Activated CD4-positive, alpha-beta memory T cell treated with anti-CD3 and anti-CD28 coated beads, Interleukin-2, amount 10 ng/mL, durations not matched to agents 7 days and 5 days (primary cell): ENCODE data around the gene BTG1. TPM values are rescaled to one million over a fixed set of nuclear protein-coding genes. Genes with fewer than 3 reads are reported as not detected.

Experiments
- CTCF ChIA-PET: fragments of 350-600 bp; sonication (Branson Sonifier 250); formaldehyde crosslinking; loops from one replicate; lab custom pipeline; 2021; ENCODE audit warnings: antibody characterized with exemption, inconsistent platforms; lab: Charles Lee
- POLR2A ChIA-PET: fragments of 350-600 bp; sonication (Branson Sonifier 250); formaldehyde crosslinking; loops from one replicate; lab custom pipeline; 2021; ENCODE audit warnings: antibody characterized with exemption; lab: Charles Lee
- DNase-seq: peaks from one replicate; pipeline ENCODE4 v3.0.0-alpha.2; 2020
- H3K27ac Mint-ChIP-seq: one replicate; pipeline ENCODE4 v1.8.0; 2021; ENCODE audit warnings: mild to moderate bottlenecking, mixed read lengths
- H3K27me3 Mint-ChIP-seq: one replicate; pipeline ENCODE4 v1.8.0; 2021; ENCODE audit warnings: mixed read lengths
- H3K36me3 Mint-ChIP-seq: one replicate; pipeline ENCODE4 v1.8.0; 2021; ENCODE audit warnings: low read depth, mixed read lengths
- H3K4me1 Mint-ChIP-seq: one replicate; pipeline ENCODE4 v1.8.0; 2021; ENCODE audit warnings: mixed read lengths
- H3K4me3 Mint-ChIP-seq: one replicate; pipeline ENCODE4 v1.8.0; 2021; ENCODE audit warnings: mild to moderate bottlenecking, mixed read lengths
- H3K9me3 Mint-ChIP-seq: one replicate; pipeline ENCODE4 v1.8.0; 2021; ENCODE audit warnings: mixed read lengths
- total RNA-seq, 2 experiments: library from RNA; stranded (reverse); gene quantifications; one replicate each; pipeline ENCODE4 v1.2.3, GENCODE V29; 2021

The BTG1 gene
- total RNA-seq, 2 experiments from 2014 or later, result 217 to 227 TPM

GRCh38 chr12:92175961-92176360 is 30.3 kb upstream of the BTG1 start:
- ChIA-PET POLR2A (interaction anchor here (1.0 kb wide), 1 partner anchor 27 kb away, joined by 3 read pairs; no protein-coding TSS in a partner anchor), CTCF (no interaction called here)
- DNase-seq, result no peak
- H3K9me3 Mint-ChIP-seq, result no peaks in the 10 kb centered on the region
- H3K4me3 Mint-ChIP-seq, result no peak overlapping the region
- no peak overlapping the region for H3K27ac Mint-ChIP-seq
- no peaks in the 10 kb centered on the region for H3K27me3 Mint-ChIP-seq
- H3K4me1 Mint-ChIP-seq, result peaks cover 6% of the 10 kb centered on the region
- H3K36me3 Mint-ChIP-seq, result no peaks in the 10 kb centered on the region

DNA sequence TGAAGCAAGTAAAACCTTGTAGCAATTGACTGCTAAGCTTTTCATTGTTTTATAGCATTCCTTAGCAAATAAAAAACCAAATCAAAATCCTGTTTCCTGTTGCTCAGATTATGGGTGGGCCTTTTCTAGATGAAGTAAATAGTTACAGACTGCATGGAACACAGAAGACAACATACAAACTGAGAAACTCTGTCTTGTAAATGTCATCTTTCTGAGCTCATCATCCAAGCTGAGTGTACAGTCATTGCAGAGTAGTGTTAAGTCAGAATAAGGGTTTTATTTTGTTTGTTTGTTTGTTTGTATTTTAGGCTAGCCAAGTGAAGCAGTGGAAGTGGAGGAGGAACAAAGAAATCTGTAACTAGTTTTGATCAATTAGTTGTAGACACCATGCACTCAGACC is 24.4 kb upstream of the BTG1 start:
- ChIA-PET CTCF (no interaction called here), POLR2A (no interaction called here)
- no peak for DNase-seq
- Mint-ChIP-seq H3K27me3 (no peaks in the 10 kb centered on the region), H3K4me1 (peaks cover 6% of the 10 kb centered on the region), H3K27ac (no peak overlapping the region), H3K4me3 (no peak overlapping the region), H3K36me3 (no peaks in the 10 kb centered on the region), H3K9me3 (no peaks in the 10 kb centered on the region)

DNA sequence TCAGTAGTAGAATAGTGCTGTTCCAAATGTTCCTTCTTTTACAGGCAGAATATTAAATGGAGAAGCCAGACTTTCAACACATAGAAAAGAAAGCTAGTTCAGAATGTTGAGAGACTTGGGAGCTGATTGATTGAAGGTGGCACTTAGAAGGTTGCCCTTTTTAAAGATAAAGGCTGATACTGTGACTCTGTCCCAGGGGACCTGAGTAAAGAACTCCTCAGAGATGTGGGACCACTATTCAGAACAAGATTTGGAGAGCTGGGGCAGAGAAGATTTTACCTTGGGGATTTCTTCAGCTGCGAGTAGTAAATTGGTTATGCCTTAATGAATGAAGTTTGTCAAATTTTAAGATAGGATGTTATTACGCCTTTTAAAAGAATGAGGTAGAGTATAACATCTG is 21.4 kb upstream of the BTG1 start:
- Mint-ChIP-seq H3K36me3 (no peaks in the 10 kb centered on the region), H3K9me3 (no peaks in the 10 kb centered on the region), H3K4me1 (peaks cover 3% of the 10 kb centered on the region), H3K27me3 (no peaks in the 10 kb centered on the region), H3K4me3 (no peak overlapping the region), H3K27ac (no peak overlapping the region)
- no peak for DNase-seq
- POLR2A ChIA-PET, result interaction anchor here (0.8 kb wide), 1 partner anchor 22 kb away, joined by 3 read pairs; no protein-coding TSS in a partner anchor
- CTCF ChIA-PET, result no interaction called here

DNA sequence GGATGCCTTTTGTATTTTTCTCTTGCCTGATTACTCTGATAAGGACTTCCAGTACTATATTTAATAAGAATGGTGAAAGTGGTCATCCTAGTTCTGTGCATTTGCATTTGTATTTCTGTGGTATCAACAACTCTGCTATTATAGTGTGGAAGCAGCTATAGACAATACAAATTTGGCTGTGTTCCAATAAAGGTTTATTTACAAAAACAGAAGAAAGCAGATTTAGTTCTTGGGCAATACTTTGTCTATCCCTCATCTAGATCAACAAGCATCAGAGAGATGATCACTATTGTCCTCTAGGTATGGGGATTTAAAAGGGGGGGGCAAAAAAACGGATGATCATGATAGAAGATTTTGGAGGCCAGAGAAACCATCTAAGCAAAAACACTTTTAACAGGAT is 19.1 kb upstream of the BTG1 start:
- Mint-ChIP-seq H3K4me1 (no peaks in the 10 kb centered on the region), H3K4me3 (no peak overlapping the region), H3K9me3 (no peaks in the 10 kb centered on the region), H3K27ac (no peak overlapping the region), H3K27me3 (no peaks in the 10 kb centered on the region), H3K36me3 (no peaks in the 10 kb centered on the region)
- CTCF ChIA-PET, result no interaction called here
- DNase-seq, result no peak
- POLR2A ChIA-PET, result no interaction called here

DNA sequence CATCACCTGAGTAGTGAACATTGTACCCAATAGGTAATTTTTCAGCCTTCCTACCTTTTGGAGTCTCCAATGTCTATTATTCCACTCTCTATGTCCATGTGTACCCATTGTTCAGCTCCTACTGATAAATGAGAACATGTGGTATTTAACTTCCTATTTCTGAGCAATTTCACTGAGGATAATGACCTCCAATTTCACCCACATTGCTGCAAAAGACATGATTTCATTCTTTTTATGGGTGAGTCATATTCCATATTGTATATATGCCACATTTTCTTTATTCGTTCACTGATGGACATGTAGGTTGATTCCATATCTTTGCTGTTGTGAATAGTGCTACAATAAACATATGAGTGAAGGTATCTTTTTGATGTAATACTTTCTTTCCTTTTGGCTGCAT is 16.4 kb upstream of the BTG1 start:
- ChIA-PET POLR2A (interaction anchor here (3.7 kb wide), 1 partner anchor 16 kb away, joined by 12 read pairs; the partner anchor contains the start of gene BTG1), CTCF (no interaction called here)
- H3K9me3 Mint-ChIP-seq, result peaks cover 2% of the 10 kb centered on the region
- no peak overlapping the region for H3K27ac Mint-ChIP-seq
- DNase-seq, result no peak
- no peaks in the 10 kb centered on the region for H3K27me3 Mint-ChIP-seq
- no peaks in the 10 kb centered on the region for H3K36me3 Mint-ChIP-seq
- no peak overlapping the region for H3K4me3 Mint-ChIP-seq
- peaks cover 13% of the 10 kb centered on the region for H3K4me1 Mint-ChIP-seq

DNA sequence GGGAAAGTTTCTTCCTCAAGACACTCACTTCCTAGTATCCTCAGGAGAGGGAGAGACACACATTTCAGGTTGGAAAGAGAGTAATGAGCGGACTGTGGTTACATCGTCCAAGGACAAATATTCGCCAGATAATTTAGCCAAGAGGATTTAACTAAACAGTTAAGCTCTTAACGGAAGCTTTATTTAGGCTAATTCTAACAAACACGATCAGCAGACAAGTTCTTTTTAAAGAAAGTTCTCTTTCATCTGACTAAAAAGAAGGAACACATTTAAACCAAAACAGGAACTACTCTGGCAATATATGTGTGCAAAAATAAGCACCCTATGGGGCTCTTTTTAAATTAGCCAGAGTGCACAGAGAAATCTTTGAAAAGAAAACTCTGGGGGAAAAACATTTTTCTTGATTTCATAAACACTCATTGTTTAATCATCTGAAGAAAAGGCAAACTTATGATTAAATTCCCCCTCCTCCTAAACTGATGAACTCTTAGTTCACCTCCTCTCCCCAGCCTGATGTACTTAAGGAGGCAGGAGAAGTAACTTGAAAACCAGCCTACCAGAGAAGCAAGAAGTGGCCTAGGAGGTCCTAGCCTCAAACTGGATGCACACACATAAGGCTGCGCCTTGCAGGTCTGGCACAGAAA is 13.3 kb upstream of the BTG1 start:
- Mint-ChIP-seq H3K9me3 (peaks cover 2% of the 10 kb centered on the region), H3K4me1 (peaks cover 13% of the 10 kb centered on the region), H3K27me3 (no peaks in the 10 kb centered on the region), H3K4me3 (no peak overlapping the region), H3K27ac (no peak overlapping the region), H3K36me3 (no peaks in the 10 kb centered on the region)
- CTCF ChIA-PET, result no interaction called here
- no peak for DNase-seq
- POLR2A ChIA-PET, result interaction anchor here (1.9 to 3.7 kb wide), 2 partner anchors 13 to 14 kb away, joined by 6 to 12 read pairs; partner anchors contain the start of gene BTG1

- POLR2A ChIA-PET, result interaction anchor here (1.1 to 2.3 kb wide), 2 partner anchors 10 to 11 kb away, joined by 4 to 12 read pairs; partner anchors contain the start of gene BTG1
- H3K27ac Mint-ChIP-seq, result no peak overlapping the region
- CTCF ChIA-PET, result no interaction called here
- H3K9me3 Mint-ChIP-seq, result peaks cover 2% of the 10 kb centered on the region
- peaks cover 13% of the 10 kb centered on the region for H3K4me1 Mint-ChIP-seq
- H3K4me3 Mint-ChIP-seq, result no peak overlapping the region
- peaks cover 3% of the 10 kb centered on the region for H3K36me3 Mint-ChIP-seq
- H3K27me3 Mint-ChIP-seq, result no peaks in the 10 kb centered on the region
- DNase-seq, result no peak
These were observed 11.2 kb upstream of the BTG1 start for GRCh38 chr12:92156704-92157395.

- Mint-ChIP-seq H3K4me1 (peaks cover 13% of the 10 kb centered on the region), H3K9me3 (peaks cover 2% of the 10 kb centered on the region), H3K27me3 (no peaks in the 10 kb centered on the region), H3K36me3 (peaks cover 3% of the 10 kb centered on the region), H3K4me3 (no peak overlapping the region), H3K27ac (no peak overlapping the region)
- DNase-seq, result no peak
- POLR2A ChIA-PET, result interaction anchor here (1.1 to 2.3 kb wide), 2 partner anchors 9 to 11 kb away, joined by 4 to 12 read pairs; partner anchors contain the start of gene BTG1
- CTCF ChIA-PET, result no interaction called here
These were observed 10.5 kb upstream of the BTG1 start for GRCh38 chr12:92156139-92156538.

- Mint-ChIP-seq H3K36me3 (peaks cover 3% of the 10 kb centered on the region), H3K27ac (no peak overlapping the region), H3K9me3 (peaks cover 2% of the 10 kb centered on the region), H3K27me3 (no peaks in the 10 kb centered on the region), H3K4me1 (peaks cover 13% of the 10 kb centered on the region), H3K4me3 (no peak overlapping the region)
- POLR2A ChIA-PET, result interaction anchor here (1.1 to 2.3 kb wide), 2 partner anchors 9 to 10 kb away, joined by 4 to 12 read pairs; partner anchors contain the start of gene BTG1
- DNase-seq, result no peak
- CTCF ChIA-PET, result no interaction called here
These were observed 10.1 kb upstream of the BTG1 start for GRCh38 chr12:92155733-92156132.

DNA sequence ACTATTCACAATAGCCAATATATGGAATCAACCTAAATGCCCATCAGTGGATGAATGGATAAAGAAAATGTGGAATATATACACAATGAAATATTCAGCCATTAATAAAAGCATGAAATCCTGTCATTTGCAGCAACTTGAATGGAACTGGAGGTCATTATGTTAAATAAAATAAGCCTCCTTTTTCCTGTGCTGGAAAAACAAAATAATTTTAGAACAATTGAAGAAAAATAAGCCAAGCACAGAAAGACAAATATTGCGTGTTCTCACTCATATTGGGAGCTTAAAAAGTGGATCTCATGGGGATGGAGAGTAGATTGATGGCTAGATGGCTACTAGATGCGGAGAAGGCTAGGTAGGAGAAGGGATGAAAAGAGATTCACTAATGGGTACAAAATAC is 6.3 kb upstream of the BTG1 start:
- peaks cover 16% of the 10 kb centered on the region for H3K36me3 Mint-ChIP-seq
- CTCF ChIA-PET, result no interaction called here
- peaks cover 16% of the 10 kb centered on the region for H3K4me1 Mint-ChIP-seq
- no peak for DNase-seq
- POLR2A ChIA-PET, result no interaction called here
- no peak overlapping the region for H3K4me3 Mint-ChIP-seq
- H3K27me3 Mint-ChIP-seq, result no peaks in the 10 kb centered on the region
- no peaks in the 10 kb centered on the region for H3K9me3 Mint-ChIP-seq
- no peak overlapping the region for H3K27ac Mint-ChIP-seq

GRCh38 chr12:92149563-92149962 is 3.9 kb upstream of the BTG1 start:
- POLR2A ChIA-PET, result interaction anchor here (1.0 to 1.5 kb wide), 5 partner anchors 8 to 149 kb away, joined by 3 to 5 read pairs (median 3); no protein-coding TSS in a partner anchor
- H3K4me3 Mint-ChIP-seq, result no peak overlapping the region

DNA sequence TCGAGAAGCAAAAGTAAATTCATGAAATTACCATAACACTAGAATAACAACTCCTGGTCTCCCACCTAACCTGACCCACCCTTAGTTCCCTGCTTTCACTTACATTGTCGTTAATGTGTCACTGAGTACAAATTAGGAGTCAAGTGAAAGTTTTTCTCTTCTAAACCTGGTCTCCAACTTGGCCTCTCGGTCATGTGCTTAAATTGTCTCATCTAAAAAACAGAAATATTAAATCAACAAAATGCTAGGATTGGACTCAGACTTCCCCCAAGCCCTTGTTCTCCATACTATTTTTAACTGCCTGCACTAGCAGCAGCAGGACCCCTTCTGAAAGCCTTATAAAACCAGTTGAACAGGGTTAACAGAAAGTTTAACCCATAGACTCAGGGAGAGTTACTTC is 1.8 kb upstream of the BTG1 start:
- no peaks in the 10 kb centered on the region for H3K27me3 Mint-ChIP-seq
- DNase-seq, result no peak
- no peaks in the 10 kb centered on the region for H3K9me3 Mint-ChIP-seq
- CTCF ChIA-PET, result interaction anchor here (0.9 to 4.8 kb wide), 6 partner anchors 14 to 766 kb away, joined by 3 to 48 read pairs (median 28); no protein-coding TSS in a partner anchor
- POLR2A ChIA-PET, result interaction anchor here (1.0 to 7.0 kb wide), 15 partner anchors 9 to 445 kb away, joined by 3 to 397 read pairs (median 47); no protein-coding TSS in a partner anchor
- H3K4me1 Mint-ChIP-seq, result peaks cover 26% of the 10 kb centered on the region
- H3K36me3 Mint-ChIP-seq, result peaks cover 48% of the 10 kb centered on the region
- H3K4me3 Mint-ChIP-seq, result peak overlapping the region; percentile 99
- peak overlapping the region; percentile 98 for H3K27ac Mint-ChIP-seq

More at GRCh38 chr12:92149563-92149962, 3.9 kb upstream of the BTG1 start:
- Mint-ChIP-seq H3K9me3 (no peaks in the 10 kb centered on the region), H3K36me3 (peaks cover 27% of the 10 kb centered on the region), H3K4me1 (peaks cover 22% of the 10 kb centered on the region), H3K27me3 (no peaks in the 10 kb centered on the region), H3K27ac (no peak overlapping the region)
- CTCF ChIA-PET, result interaction anchor here (1.1 kb wide), 1 partner anchor 420 kb away, joined by 3 read pairs; no protein-coding TSS in a partner anchor
- no peak for DNase-seq
